NT2/D1 (cell line): ENCODE results near the gene BATF.

Experiments used
- DNase-seq: peaks from one replicate; pipeline ENCODE4 v3.0.0-alpha.2; 2011; ENCODE audit warnings: low read depth, low spot score
- H3K27me3 ChIP-seq: 2 replicates; pipeline ENCODE4 v1.6.0; 2011; ENCODE audit warnings: mild to moderate bottlenecking; ENCODE audit not compliant: insufficient read length, insufficient read depth
- H3K36me3 ChIP-seq: 2 replicates; pipeline ENCODE4 v1.6.1; 2011; ENCODE audit warnings: mild to moderate bottlenecking, low read length, mixed read lengths; ENCODE audit not compliant: insufficient read depth, insufficient read length
- H3K4me1 ChIP-seq: 2 replicates; pipeline ENCODE4 v1.5.1; 2011; ENCODE audit not compliant: insufficient read depth, insufficient read length
- H3K4me3 ChIP-seq: 2 replicates; pipeline ENCODE4 v1.5.1; 2011; ENCODE audit warnings: low read depth; ENCODE audit not compliant: insufficient read length
- H3K9ac ChIP-seq: 2 replicates; pipeline ENCODE4 v1.6.0; 2011; ENCODE audit warnings: low read depth; ENCODE audit not compliant: insufficient read length
- H3K9me3 ChIP-seq: 2 replicates; pipeline ENCODE4 v1.5.1; 2011; ENCODE audit warnings: mild to moderate bottlenecking, low read length; ENCODE audit not compliant: insufficient read depth
- SUZ12 ChIP-seq: IDR thresholded peaks from 2 replicates; pipeline ENCODE4 v1.6.1; 2011; ENCODE audit not compliant: insufficient read length, insufficient read depth; ENCODE audit errors: extremely low read depth
- YY1 ChIP-seq: IDR thresholded peaks from 2 replicates; pipeline ENCODE4 v1.6.1; 2011; ENCODE audit not compliant: insufficient read length, insufficient read depth
- ZNF274 ChIP-seq: IDR thresholded peaks from 2 replicates; pipeline ENCODE4 v1.6.1; 2011; ENCODE audit warnings: mild to moderate bottlenecking, low read depth, low read length

Gene BATF

GRCh38 chr14:75547552-75548250, 25.4 kb downstream of the BATF start:
- no peak for DNase-seq
- no peak overlapping the region for H3K9ac ChIP-seq
- H3K9me3 ChIP-seq = no peaks in the 10 kb centered on the region
- H3K36me3 ChIP-seq = no peaks in the 10 kb centered on the region
- no peaks in the 10 kb centered on the region for H3K27me3 ChIP-seq
- H3K4me3 ChIP-seq = no peak overlapping the region
- no peak for TF ChIP-seq YY1
- TF ChIP-seq SUZ12 = no peak
- no peak for TF ChIP-seq ZNF274
- no peaks in the 10 kb centered on the region for H3K4me1 ChIP-seq

DNA sequence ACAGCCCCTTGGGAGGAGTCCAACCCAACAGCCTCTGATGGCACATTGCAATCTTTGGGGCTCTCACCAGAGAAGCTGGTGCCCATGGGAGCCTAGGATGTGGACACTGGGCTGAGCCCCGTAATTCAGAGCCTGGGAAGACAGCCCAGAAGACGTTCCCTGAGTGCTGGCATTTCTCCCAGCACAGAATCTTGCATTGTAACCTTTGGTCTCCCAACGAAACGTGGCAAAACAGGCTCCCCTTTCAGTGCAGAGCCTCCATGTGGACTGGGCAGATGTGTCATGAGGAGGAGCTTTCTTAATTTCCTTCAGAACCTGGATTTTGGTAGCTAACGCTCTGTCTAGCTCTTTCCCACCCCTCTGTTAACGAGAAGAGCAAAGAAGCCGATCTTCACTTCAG, 26.3 kb downstream of the BATF start:
- H3K27me3 ChIP-seq = no peaks in the 10 kb centered on the region
- no peaks in the 10 kb centered on the region for H3K36me3 ChIP-seq
- H3K4me3 ChIP-seq = no peak overlapping the region
- no peak for TF ChIP-seq SUZ12
- TF ChIP-seq ZNF274 = no peak
- no peak for TF ChIP-seq YY1
- no peak overlapping the region for H3K9ac ChIP-seq
- H3K4me1 ChIP-seq = no peaks in the 10 kb centered on the region
- no peak for DNase-seq
- no peaks in the 10 kb centered on the region for H3K9me3 ChIP-seq

DNA sequence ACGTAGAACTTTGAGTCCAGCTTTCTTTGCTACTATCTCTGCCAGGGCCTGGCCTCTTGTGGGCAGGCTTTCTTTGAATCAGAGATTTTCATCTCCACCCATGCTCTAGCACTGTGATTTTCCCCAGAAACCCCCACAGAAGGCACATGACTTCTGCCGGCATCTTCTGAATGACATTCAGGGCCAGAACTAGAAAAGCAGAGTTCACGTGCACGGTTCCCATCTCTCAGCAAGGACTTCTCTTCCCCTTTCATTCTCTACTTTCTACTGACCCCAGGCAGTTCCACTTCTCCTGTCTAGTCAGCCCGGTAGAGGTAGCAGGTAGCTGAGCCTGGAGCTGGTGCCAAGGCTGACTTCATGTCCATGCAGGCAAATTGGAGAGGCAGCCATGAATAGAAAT, 26.9 kb downstream of the BATF start:
- Histone ChIP-seq H3K36me3 (no peaks in the 10 kb centered on the region), H3K9ac (no peak overlapping the region), H3K4me3 (no peak overlapping the region), H3K4me1 (no peaks in the 10 kb centered on the region), H3K9me3 (no peaks in the 10 kb centered on the region), H3K27me3 (no peaks in the 10 kb centered on the region)
- no peak for DNase-seq
- TF ChIP-seq YY1 (no peak), SUZ12 (no peak), ZNF274 (no peak)

DNA sequence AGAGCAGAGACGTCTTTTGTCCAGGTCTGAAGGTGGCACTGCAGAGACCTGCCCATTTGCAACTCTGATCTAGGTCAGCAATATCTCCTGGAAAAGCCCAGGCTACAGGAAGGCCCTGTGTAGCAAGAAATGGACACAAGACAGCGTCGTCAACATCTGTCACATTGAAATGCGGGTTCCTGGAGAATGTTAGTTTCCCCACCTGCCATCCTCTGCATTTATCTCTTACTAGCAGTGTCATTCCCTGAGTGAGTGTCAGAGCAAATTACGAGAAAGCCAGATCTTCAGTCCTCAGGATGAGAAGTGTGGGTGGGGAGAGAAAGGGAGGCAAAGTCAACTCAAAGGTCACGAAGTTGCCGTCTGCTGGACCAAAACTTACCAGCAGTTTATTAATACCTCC, 28.8 kb downstream of the BATF start:
- H3K4me1 ChIP-seq = no peaks in the 10 kb centered on the region
- DNase-seq = no peak
- H3K4me3 ChIP-seq = no peak overlapping the region
- H3K9ac ChIP-seq = no peak overlapping the region
- no peaks in the 10 kb centered on the region for H3K36me3 ChIP-seq
- TF ChIP-seq YY1 = no peak
- TF ChIP-seq ZNF274 = no peak
- no peak for TF ChIP-seq SUZ12
- H3K27me3 ChIP-seq = no peaks in the 10 kb centered on the region
- H3K9me3 ChIP-seq = no peaks in the 10 kb centered on the region

DNA sequence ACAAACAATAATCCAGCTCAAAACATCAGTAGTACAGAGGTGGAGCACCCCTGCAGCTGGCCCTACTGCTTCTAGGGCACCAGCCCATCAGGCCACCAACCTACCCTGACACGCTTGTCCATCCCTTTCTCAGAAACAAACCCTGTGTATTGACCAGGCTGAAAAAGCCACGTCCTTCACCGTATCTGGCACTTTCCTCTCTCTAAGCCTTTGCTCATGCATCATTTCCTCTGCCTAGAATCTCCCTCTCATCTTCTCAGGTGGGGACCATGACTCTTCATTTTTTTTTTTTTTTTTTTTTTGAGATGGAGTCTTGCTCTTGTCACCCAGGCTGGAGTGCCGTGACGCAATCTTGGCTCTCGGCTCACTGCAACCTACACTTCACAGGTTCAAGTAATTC, 30.9 kb downstream of the BATF start:
- H3K36me3 ChIP-seq = no peaks in the 10 kb centered on the region
- TF ChIP-seq ZNF274 (no peak), YY1 (no peak), SUZ12 (no peak)
- 0 out of 2 replicates have a peak, but pooled peaks cover 7% of the 10 kb centered on the region for H3K9me3 ChIP-seq
- no peak overlapping the region for H3K4me3 ChIP-seq
- no peak for DNase-seq
- H3K27me3 ChIP-seq = no peaks in the 10 kb centered on the region
- no peaks in the 10 kb centered on the region for H3K4me1 ChIP-seq
- H3K9ac ChIP-seq = no peak overlapping the region

DNA sequence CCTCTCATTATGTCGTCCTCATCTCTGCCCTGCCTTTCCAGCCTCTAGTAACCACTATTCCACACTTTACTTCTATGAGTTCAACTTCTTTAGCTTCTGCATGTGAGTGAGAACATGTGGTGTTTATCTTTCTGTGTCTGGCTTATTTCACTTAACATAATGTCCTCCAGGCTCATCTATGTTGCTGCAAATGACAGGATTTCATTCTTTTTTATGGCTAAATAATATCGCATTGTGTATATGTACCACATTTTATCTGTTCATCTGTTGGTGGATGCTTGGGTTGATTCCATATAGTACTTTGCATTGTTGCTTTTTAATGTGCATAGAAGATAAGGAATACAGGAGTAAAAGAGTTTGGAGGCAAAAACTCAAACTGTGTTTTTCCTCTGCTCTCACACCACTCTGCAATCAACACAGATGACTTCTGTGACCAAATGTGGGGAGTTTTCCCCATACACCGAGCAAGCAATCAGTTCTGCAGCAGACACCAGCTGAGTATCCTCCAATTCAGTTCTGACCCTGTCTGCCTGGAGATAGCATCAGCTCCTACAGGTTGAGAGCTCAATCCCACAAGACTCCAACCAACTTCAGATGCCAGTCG, 31.6 kb downstream of the BATF start:
- Histone ChIP-seq H3K9me3 (0 out of 2 replicates have a peak, but pooled peaks cover 11% of the 10 kb centered on the region), H3K27me3 (no peaks in the 10 kb centered on the region), H3K4me1 (no peaks in the 10 kb centered on the region), H3K4me3 (no peak overlapping the region), H3K36me3 (no peaks in the 10 kb centered on the region), H3K9ac (no peak overlapping the region)
- no peak for DNase-seq
- no peak for TF ChIP-seq YY1
- TF ChIP-seq ZNF274 = no peak
- TF ChIP-seq SUZ12 = no peak

- no peaks in the 10 kb centered on the region for H3K36me3 ChIP-seq
- no peak for DNase-seq
- no peaks in the 10 kb centered on the region for H3K27me3 ChIP-seq
- H3K9me3 ChIP-seq = 0 out of 2 replicates have a peak, but pooled peaks cover 11% of the 10 kb centered on the region
- H3K4me3 ChIP-seq = no peak overlapping the region
- TF ChIP-seq ZNF274 (no peak), YY1 (no peak), SUZ12 (no peak)
- no peak overlapping the region for H3K9ac ChIP-seq
- no peaks in the 10 kb centered on the region for H3K4me1 ChIP-seq
These were observed 32.2 kb downstream of the BATF start for GRCh38 chr14:75554482-75554881.
